GM12873 (cell line): ENCODE measurements around the gene C5AR2.

Source experiments
- TF ChIP-seq, protein P1 (sequence below): IDR thresholded peaks from 2 replicates; pipeline ENCODE4 v1.5.1; 2012; ENCODE audit warnings: low read depth, mild to moderate bottlenecking, moderate library complexity, low read length, control low read depth; ENCODE audit not compliant: insufficient read depth; ENCODE audit errors: missing control alignments

The C5AR2 gene

DNA sequence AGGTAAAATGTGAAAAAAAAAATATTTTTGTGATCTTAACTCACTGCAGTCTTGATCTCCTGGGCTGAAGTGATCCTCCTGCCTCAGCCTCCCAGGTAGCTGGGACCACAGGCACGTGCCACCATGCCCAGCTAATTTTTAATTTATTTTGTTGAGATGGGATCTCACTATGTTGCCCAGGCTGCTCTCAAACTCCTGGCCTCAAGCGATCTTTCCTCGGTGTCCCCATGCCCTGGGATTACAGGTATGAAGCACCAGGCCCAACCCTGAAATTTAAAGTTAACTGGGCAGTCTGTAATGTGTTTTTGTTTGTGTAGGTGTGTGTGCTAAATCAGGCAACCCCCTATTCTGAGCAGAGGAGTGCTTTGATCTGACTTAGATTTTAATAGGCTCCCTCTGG lies 25.7 kb upstream of the C5AR2 start:
- TF ChIP-seq, protein P1, sequence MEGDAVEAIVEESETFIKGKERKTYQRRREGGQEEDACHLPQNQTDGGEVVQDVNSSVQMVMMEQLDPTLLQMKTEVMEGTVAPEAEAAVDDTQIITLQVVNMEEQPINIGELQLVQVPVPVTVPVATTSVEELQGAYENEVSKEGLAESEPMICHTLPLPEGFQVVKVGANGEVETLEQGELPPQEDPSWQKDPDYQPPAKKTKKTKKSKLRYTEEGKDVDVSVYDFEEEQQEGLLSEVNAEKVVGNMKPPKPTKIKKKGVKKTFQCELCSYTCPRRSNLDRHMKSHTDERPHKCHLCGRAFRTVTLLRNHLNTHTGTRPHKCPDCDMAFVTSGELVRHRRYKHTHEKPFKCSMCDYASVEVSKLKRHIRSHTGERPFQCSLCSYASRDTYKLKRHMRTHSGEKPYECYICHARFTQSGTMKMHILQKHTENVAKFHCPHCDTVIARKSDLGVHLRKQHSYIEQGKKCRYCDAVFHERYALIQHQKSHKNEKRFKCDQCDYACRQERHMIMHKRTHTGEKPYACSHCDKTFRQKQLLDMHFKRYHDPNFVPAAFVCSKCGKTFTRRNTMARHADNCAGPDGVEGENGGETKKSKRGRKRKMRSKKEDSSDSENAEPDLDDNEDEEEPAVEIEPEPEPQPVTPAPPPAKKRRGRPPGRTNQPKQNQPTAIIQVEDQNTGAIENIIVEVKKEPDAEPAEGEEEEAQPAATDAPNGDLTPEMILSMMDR = no peak

DNA sequence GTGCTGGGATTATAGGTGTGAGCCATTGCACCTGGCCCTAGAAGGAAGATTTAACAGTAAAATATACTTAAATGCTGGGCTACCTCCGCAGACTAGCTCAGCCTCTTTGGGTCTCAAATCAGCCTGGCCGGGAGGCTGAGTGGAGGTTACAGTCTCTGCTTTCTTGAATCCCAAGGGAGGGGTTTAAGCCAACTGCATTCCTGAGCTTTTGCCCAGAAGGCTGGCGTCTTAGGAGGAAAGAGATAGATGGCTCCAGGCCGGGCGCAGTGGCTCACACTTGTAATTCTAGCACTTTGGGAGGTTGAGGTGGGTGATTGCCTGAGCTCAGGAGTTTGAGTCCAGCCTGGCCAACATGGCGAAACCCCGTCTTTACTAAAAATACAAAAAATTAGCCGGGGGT lies 22.9 kb upstream of the C5AR2 start:
- TF ChIP-seq, protein P1 = no peak

DNA sequence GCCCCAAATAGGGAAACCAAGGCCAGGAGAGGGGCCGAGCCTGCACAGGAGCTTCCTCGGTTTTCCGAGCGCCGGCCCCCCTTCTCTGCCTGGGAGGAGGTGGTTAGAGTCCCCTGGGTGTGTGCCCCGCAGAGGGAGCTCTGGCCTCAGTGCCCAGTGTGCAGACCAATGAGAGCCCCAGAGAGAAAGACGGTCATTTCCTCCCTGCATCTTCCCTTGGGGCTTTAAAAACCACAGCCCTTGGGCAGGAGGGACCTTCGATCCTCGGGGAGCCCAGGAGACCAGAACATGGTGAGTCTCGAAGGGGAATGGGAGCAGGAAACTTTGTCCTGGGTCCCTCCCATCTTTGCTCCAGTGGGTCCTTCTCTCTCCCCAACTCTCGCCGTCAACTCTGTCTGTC lies 22.4 kb upstream of the C5AR2 start, which contains the start of gene C5AR1:
Gene C5AR1 (plus strand): TSS at position 254 of the 400 bp plus-strand sequence. CDS start 35 bp downstream, at position 289.
- TF ChIP-seq, protein P1 = no peak

DNA sequence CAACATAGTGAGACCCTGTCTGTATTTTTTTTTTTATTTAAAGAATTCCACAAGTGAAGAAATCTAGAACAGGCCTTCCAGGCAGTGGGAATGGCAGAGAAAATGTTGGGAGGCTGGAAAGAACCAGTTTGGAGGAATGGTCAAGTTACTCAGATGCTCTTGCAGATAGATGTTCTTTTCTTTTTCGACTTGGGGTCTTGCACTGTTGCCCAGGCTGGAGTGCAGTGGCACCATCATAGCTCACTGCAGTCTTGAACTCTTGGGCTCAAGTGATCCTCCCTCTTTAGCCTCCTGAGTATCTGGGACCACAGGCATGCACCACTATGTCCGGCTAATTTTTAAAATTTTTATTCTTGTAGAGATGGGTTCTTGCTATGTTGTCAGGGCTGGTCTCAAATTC lies 21.7 kb upstream of the C5AR2 start:
- TF ChIP-seq, protein P1 = no peak

DNA sequence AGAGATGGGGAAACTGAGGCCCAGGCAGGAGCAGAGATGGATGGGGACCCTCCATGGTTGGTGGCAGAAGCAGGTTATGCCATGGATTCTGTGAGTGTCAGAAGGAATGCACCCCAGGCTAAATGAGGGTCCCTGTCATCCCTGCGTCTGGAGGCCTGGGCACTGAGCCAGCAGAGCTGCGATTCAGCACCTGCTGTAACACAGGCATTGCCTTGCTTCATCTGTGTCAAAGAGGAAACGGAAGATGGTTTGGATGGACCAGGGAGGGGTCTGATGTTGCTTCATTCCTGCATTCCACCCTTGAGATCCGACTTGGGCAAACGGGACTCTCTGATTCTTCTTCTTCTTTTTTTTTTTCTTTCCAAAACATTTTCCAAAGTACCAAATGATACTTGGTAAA lies 21.2 kb upstream of the C5AR2 start:
- TF ChIP-seq, protein P1 = no peak

DNA sequence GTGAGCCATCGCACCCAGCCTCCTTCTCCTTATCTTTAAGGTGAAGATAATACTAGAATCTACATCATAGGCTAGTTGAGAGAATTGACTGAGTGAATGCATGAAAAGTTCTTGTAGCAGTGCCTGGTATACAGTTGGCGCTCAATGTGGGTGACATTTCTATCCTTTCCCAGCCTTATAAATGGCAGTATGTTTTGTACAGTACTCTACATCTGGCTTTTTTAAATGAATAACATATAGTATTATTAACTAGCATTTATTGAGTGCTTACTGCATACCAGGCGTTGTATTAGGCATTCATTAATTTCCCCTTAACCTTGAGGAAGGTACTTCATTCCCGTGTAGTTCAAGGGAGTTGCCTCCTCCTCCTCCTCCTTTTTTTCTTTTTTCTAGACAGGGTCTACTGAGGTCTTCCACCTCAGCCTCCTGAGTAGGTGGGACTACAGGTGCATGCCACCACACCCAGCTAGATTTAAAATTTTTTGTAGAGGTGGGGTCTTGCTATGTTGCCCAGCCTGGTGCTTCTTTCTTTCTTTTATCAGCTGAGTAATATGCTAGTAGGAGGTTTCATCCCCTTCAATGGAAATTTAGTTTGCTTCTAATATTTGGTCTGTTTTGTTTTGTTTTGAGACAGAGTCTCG lies 19.5 kb upstream of the C5AR2 start:
- TF ChIP-seq, protein P1 = no peak

DNA sequence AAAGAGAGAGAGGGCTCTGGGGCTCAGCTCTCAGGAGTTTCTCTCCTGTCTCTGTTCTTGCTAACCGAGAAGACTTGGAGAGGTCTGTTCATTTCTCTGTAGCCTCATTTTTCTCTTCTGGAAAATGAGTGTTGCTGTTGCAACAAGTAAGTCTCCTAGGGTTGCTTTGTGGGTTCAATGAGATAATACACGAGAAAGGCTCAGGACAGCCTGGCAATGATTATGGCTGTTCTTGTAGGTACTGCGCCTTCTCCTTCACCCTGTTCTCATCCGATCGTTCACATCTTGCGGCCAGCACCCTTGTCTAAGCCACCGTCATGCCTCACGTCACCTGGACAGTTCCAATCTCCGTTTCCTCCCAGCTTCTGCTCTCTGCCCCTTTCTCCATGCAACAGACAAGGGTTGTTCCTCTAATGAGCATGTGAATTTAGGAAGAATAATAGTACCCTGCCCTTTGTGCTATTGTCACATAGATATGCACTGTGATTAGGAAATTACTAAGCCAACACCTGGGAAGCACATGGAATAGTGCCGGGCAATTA lies 18.1 kb upstream of the C5AR2 start:
- TF ChIP-seq, protein P1 = no peak
